Motor neuron (in vitro differentiated cells): ENCODE data around the gene ACYP1. TPM values are rescaled to one million over a fixed set of nuclear protein-coding genes. Genes with fewer than 3 reads are reported as not detected.

ENCODE experiments used
- ATAC-seq, 8 experiments: fragments of 200-7000 bp; cut with Tn5 transposase; replicated peaks in 6 of 8; 2 replicates each; pipeline ENCODE4 v1.8.0; 2021; ENCODE audit warnings: mild to moderate bottlenecking in 8 of 8, moderate library complexity in 8 of 8
- H3K27ac ChIP-seq, 2 donors: fragments of 250-450 bp; sonication (Bioruptor Pico); 2 replicates each; pipeline ENCODE4 v1.9.0; 2021; ENCODE audit warnings: antibody characterized with exemption in 2 of 2, mild to moderate bottlenecking in 2 of 2, moderate library complexity in 1 of 2
- H3K4me1 ChIP-seq, 2 donors: fragments of 250-450 bp; sonication (Bioruptor Pico); replicated peaks in 1 of 2; 2 replicates each; pipeline ENCODE4 v1.6.1; 2021; ENCODE audit warnings: antibody characterized with exemption in 2 of 2, mild to moderate bottlenecking in 2 of 2, moderate library complexity in 1 of 2
- H3K4me3 ChIP-seq, 5 donors: fragments of 250-450 bp; sonication (Bioruptor Pico); 2 replicates each; pipeline ENCODE4 v1.9.0; 2021; ENCODE audit warnings: antibody characterized with exemption in 5 of 5, mild to moderate bottlenecking in 5 of 5, moderate library complexity in 4 of 5
- WGBS, 10 experiments: fragments of 450-650 bp; shearing (Covaris generic); methylation state at CpG; one replicate each; pipeline ENCODE4 v1.0.0; 2022; 5-methylcytosine and 5-hydroxymethylcytosine counted together
- in situ Hi-C, 9 experiments: fragments of 400-800 bp; cut with MboI; loops; one replicate each; pipeline ENCODE4 v1.15.0; 2021; ENCODE audit warnings: low sequenced_read_pairs in 9 of 9, low pct_unique_long_range_greater_than_20kb in 2 of 9; ENCODE audit not compliant: unreplicated experiment in 9 of 9
- total RNA-seq, 8 experiments: library from RNA; unstranded; fragments of 300-600 nt; gene quantifications; 2 replicates each; pipeline versions ENCODE4 v1.2.3 to v1.2.4, GENCODE V29; 2022

The ACYP1 gene
- total RNA-seq, 8 experiments from 2014 or later, result 31.8 to 63.1 (median 39.4) TPM

GRCh38 chr14:75023108-75023507 lies 40.7 kb downstream of the ACYP1 start:
- no peak for ATAC-seq
- H3K4me1 ChIP-seq, result no peaks in the 10 kb centered on the region
- H3K4me3 ChIP-seq, result no peak overlapping the region
- 80 to 100% (median 95%) methylated on average over 1 of the region's 1 CpG; no CpG with 5 or more reads in 4 of the 10 experiments for WGBS, 10 experiments
- no peak overlapping the region for H3K27ac ChIP-seq
- in situ Hi-C loops, result no loop called here

- H3K4me1 ChIP-seq, result no peaks in the 10 kb centered on the region
- WGBS, 10 experiments, result 59 to 100% (median 85%) methylated on average over 3 to 8 of the region's 8 CpGs
- H3K4me3 ChIP-seq, result no peak overlapping the region
- in situ Hi-C loops, result no loop called here
- no peak for ATAC-seq
- H3K27ac ChIP-seq, result no peak overlapping the region
Measured at GRCh38 chr14:75022655-75023054, 41.2 kb downstream of the ACYP1 start.

DNA sequence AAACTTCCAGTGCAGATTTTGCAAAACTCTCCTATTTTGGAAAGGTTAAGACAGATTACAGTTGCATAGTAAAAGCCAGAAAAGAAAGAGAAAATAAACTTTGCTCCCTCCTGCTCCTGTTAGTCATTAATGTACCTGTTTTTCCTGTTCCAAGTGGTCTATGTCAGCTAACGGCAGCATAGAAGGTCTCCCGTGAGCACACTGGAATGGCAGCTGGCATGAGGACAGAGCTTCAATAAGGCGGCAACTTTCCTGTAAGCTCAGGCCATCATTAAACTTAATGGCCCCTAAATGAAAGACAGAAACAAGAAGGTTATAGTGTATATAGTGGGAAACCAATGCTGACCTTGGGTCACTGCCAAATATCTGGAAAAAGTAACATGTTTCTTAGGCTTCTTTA lies 45.1 kb downstream of the ACYP1 start:
- no peaks in the 10 kb centered on the region for H3K4me1 ChIP-seq
- in situ Hi-C loops, result no loop called here
- WGBS, 10 experiments, result 80 to 100% (median 100%) methylated on average over 1 to 3 of the region's 3 CpGs; no CpG with 5 or more reads in 1 of the 10 experiments
- no peak for ATAC-seq
- H3K27ac ChIP-seq, result no peak overlapping the region
- H3K4me3 ChIP-seq, result no peak overlapping the region

DNA sequence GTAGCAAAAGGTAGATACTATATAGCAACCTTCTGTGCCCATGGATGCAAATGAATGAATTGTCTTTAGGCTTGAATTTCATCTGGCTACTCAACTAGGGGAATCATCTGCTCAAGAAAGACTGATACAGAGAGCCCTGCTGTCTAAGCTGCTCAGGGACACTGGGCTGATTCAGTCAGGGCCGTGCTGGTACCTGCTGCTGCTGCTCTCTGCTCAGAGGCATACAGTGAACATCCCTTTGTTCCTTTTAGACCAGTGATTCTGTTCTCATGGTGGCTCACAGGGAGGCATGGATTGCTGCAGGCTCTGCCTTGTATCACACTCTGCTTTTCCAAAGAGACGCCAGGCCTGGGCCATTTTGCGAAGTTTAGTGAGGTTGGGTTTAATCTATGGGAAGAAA lies 47.0 kb downstream of the ACYP1 start:
- H3K4me1 ChIP-seq, result no peaks in the 10 kb centered on the region
- WGBS, 10 experiments, result 40 to 94% (median 92%) methylated on average over 1 to 3 of the region's 3 CpGs; no CpG with 5 or more reads in 5 of the 10 experiments
- in situ Hi-C loops, result no loop called here
- ATAC-seq, result no peak
- no peak overlapping the region for H3K4me3 ChIP-seq
- H3K27ac ChIP-seq, result no peak overlapping the region

DNA sequence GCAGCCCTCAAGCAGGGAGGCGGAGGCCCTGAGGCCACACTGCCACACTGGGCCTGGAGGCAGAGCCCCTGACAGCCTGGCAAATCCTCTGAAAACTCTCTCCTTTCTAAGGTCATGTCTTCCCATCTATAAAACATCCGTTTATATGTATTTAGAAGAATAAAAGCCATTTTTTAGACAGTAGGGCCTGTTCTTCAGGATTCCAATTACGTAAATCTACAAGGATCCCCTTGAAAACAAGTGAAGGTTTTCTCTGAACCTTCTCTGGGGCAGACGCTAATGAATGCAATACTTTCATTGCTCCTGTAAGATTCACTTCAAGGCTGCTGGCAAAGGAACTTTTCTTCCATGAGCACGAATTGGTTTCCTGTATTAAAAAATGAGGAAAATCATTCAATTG lies 48.3 kb downstream of the ACYP1 start:
- no peak overlapping the region for H3K27ac ChIP-seq
- in situ Hi-C loops, result no loop called here
- no peak for ATAC-seq
- 67 to 100% (median 80%) methylated on average over 1 to 5 of the region's 5 CpGs; no CpG with 5 or more reads in 1 of the 10 experiments for WGBS, 10 experiments
- no peaks in the 10 kb centered on the region for H3K4me1 ChIP-seq
- H3K4me3 ChIP-seq, result no peak overlapping the region

GRCh38 chr14:75013290-75013689 lies 50.5 kb downstream of the ACYP1 start:
- 48 to 100% (median 90%) methylated on average over 1 to 5 of the region's 6 CpGs for WGBS, 10 experiments
- Histone ChIP-seq H3K27ac (no peak overlapping the region), H3K4me3 (no peak overlapping the region), H3K4me1 (no peaks in the 10 kb centered on the region)
- ATAC-seq, result no peak
- in situ Hi-C loops, result no loop called here

GRCh38 chr14:75011356-75011994 lies 52.3 kb downstream of the ACYP1 start:
- Histone ChIP-seq H3K4me1 (no peaks in the 10 kb centered on the region), H3K27ac (no peak overlapping the region), H3K4me3 (no peak overlapping the region)
- 0 to 85% (median 75%) methylated on average over 1 to 4 of the region's 4 CpGs; no CpG with 5 or more reads in 2 of the 10 experiments for WGBS, 10 experiments
- peak in 4 of 8 experiments; percentile 46 to 82 (median 62) for ATAC-seq
- in situ Hi-C loops, result no loop called here

GRCh38 chr14:75010472-75011093 lies 53.2 kb downstream of the ACYP1 start:
- no peak overlapping the region for H3K27ac ChIP-seq
- in situ Hi-C loops, result no loop called here
- 48 to 100% (median 86%) methylated on average over 2 to 4 of the region's 4 CpGs; no CpG with 5 or more reads in 4 of the 10 experiments for WGBS, 10 experiments

DNA sequence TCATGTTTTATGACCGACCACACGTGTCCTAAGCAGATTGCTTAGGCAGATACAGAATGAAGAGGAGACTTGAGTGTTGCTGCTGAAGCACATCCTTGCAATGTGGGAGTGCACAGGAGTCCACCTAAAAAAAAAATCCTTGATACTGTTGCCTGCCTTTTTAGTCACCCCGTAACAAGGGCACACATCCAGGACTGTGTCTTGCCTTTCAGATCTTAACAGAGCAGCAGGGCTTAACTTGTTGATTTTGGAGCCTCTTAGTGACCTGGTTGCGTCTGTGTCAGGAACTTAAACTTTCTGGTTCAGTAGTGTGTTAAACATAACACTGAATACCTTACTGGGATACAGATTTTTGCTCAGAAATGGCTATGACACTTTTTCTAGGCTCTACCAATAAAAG lies 54.6 kb downstream of the ACYP1 start:
- ATAC-seq, result no peak
- 80 to 100% (median 96%) methylated on average over 1 to 4 of the region's 4 CpGs; no CpG with 5 or more reads in 2 of the 10 experiments for WGBS, 10 experiments
- H3K27ac ChIP-seq, result no peak overlapping the region
- H3K4me1 ChIP-seq, result peaks cover 2 to 6% of the 10 kb centered on the region in 2 donors
- H3K4me3 ChIP-seq, result no peak overlapping the region
- in situ Hi-C loops, result no loop called here

More at GRCh38 chr14:75010472-75011093, 53.2 kb downstream of the ACYP1 start:
- Histone ChIP-seq H3K4me1 (no peaks in the 10 kb centered on the region), H3K4me3 (no peak overlapping the region)
- peak in 3 of 8 experiments; percentile 53 to 66 (median 54) for ATAC-seq

- in situ Hi-C loops, result no loop called here
- no peak for ATAC-seq
- no peak overlapping the region for H3K4me3 ChIP-seq
- WGBS, 10 experiments, result 74 to 100% (median 92%) methylated on average over 1 to 3 of the region's 3 CpGs; no CpG with 5 or more reads in 1 of the 10 experiments
- H3K4me1 ChIP-seq, result peaks cover 9 to 13% of the 10 kb centered on the region in 2 donors
- no peak overlapping the region for H3K27ac ChIP-seq
Measured at GRCh38 chr14:75005357-75005756, 58.5 kb downstream of the ACYP1 start.

DNA sequence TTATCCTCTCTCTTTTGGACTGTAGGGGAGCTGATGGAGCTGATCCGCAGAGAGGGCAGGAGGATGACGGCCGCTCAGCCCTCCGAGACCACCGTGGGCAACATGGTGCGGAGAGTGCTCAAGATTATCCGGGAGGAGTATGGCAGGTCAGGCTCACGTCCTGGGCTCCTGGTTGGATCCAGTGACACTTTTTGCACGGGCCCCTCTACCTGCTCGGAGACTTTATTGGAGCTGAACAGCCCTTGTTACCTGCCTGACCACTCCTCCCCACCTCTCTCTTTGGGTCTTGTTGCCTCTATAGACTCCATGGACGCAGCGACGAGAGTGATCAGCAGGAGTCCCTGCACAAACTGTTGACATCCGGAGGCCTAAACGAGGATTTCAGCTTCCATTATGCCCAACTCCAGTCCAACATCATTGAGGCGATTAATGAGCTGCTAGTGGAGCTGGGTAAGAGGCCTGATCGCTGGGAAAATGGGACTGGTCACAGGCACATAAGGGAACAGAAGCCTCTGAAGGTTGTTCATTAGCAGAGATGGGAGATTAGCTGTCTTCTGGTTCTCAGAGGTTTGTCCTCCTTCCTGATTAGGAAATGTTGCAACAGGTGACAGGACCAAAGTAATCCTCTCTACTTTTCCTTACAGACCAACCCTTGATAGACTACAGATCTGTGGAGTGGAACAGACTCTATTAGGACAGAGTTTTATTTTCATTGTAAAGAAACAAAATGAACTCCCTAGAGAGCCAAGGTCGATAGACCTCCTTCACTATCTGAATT lies 60.4 kb downstream of the ACYP1 start:
- peak overlapping the region; percentile 72 to 89 (median 78) for H3K4me3 ChIP-seq
- peak overlapping the region; percentile 62 to 86 for H3K27ac ChIP-seq
- in situ Hi-C loops, result no loop called here
- ATAC-seq, result no peak
- 0 to 100% (median 19%) methylated on average over 1 to 11 of the region's 18 CpGs; no CpG with 5 or more reads in 2 of the 10 experiments for WGBS, 10 experiments
- H3K4me1 ChIP-seq, result peaks cover 9 to 13% of the 10 kb centered on the region in 2 donors
